PFSK-1 (cell line): Measurements from ENCODE around the gene DDX10.

Experiments
- POLR2AphosphoS5 ChIP-seq: IDR thresholded peaks from 2 replicates; pipeline ENCODE4 v1.6.1; 2012; ENCODE audit warnings: low read depth, mild to moderate bottlenecking, control low read depth, low read length, moderate library complexity
- TAF1 ChIP-seq: IDR thresholded peaks from 2 replicates; pipeline ENCODE4 v1.6.1; 2012; ENCODE audit warnings: low read length, control low read depth, borderline replicate concordance; ENCODE audit not compliant: insufficient read depth

DNA sequence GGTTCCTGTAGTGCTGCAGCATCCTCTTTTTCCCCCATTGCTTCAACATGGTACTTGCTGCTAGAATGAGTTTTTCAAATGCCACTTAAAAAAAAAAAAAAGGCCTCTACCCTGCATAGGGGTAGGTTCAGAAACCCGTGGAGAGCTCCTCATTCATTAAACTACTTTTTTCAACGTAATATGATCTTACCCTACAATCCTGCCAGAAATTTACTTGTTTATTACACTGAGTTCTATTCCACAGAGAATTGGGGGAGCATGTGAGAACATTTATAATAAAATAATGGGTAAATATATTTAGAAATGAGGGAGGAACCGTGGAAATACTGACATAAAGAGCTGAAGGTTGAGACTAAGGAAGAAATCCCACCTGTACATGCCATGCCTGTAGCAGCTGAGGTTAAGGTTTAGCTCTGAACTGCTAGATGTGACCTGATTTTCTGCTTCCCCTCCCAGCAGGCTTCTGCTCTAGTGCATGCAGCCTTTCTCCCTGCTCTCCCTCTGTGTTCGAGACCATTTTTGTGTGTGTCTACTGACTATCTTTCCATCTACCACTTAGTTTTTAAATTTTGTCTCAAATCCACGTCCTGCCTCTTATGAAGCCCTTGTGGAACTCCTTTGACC is 225.7 kb downstream of the DDX10 start:
- TF ChIP-seq TAF1 (no peak), POLR2AphosphoS5 (no peak)
